Neural cell (in vitro differentiated cells): ENCODE data around the gene FAT2. TPM values are rescaled to one million over a fixed set of nuclear protein-coding genes. Genes with fewer than 3 reads are reported as not detected.

Source experiments
- H2AFZ ChIP-seq: fragments of 200-600, 300-800 bp; sonication (generic), shearing (Covaris generic); 2 replicates; pipeline ENCODE4 v1.6.0; 2014; ENCODE audit warnings: low read depth, mild to moderate bottlenecking, antibody characterized with exemption, low read length, moderate library complexity
- H3F3A ChIP-seq: fragments of 200-600 bp; shearing (Covaris generic); 2 replicates; pipeline ENCODE4 v1.6.1; 2016; ENCODE audit warnings: mild to moderate bottlenecking, moderate library complexity, mixed read lengths, antibody characterized with exemption, low read length; ENCODE audit not compliant: insufficient read depth, poor library complexity, severe bottlenecking
- H3K27ac ChIP-seq: fragments of 200-600, 300-800 bp; sonication (generic), shearing (Covaris generic); 2 replicates; pipeline ENCODE4 v1.5.1; 2014; ENCODE audit warnings: mild to moderate bottlenecking, low read length, moderate library complexity
- H3K27me3 ChIP-seq: fragments of 300-800, 200-600 bp; sonication (generic), shearing (Covaris generic); 2 replicates; pipeline ENCODE4 v1.6.0; 2014; ENCODE audit warnings: mild to moderate bottlenecking, low read depth, low read length, moderate library complexity; ENCODE audit not compliant: insufficient read depth
- H3K36me3 ChIP-seq: fragments of 300-800, 200-600 bp; sonication (generic), shearing (Covaris generic); 2 replicates; pipeline ENCODE4 v1.5.1; 2014; ENCODE audit warnings: mild to moderate bottlenecking, antibody characterized with exemption, low read length, moderate library complexity; ENCODE audit not compliant: insufficient read depth
- H3K4me2 ChIP-seq: fragments of 300-800, 200-600 bp; sonication (generic), shearing (Covaris generic); 2 replicates; pipeline ENCODE4 v1.6.0; 2014; ENCODE audit warnings: mild to moderate bottlenecking, low read length
- H3K4me3 ChIP-seq: fragments of 300-800, 200-600 bp; sonication (generic), shearing (Covaris generic); 2 replicates; pipeline ENCODE4 v1.5.1; 2014; ENCODE audit warnings: mild to moderate bottlenecking, low read length, moderate library complexity
- H3K79me2 ChIP-seq: fragments of 200-600 bp; shearing (Covaris generic); replicated peaks from 2 replicates; pipeline ENCODE4 v1.6.0; 2014; ENCODE audit warnings: mild to moderate bottlenecking, low read length, moderate library complexity; ENCODE audit not compliant: insufficient read depth
- H3K9ac ChIP-seq: fragments of 300-800, 200-600 bp; sonication (generic), shearing (Covaris generic); 2 replicates; pipeline ENCODE4 v1.6.1; 2016; ENCODE audit warnings: mild to moderate bottlenecking, low read length, mixed read lengths
- H3K9me2 ChIP-seq: fragments of 200-600 bp; shearing (Covaris generic); 2 replicates; pipeline ENCODE4 v1.6.1; 2016; ENCODE audit warnings: mild to moderate bottlenecking, low read length, mixed read lengths; ENCODE audit not compliant: insufficient read depth
- H3K9me3 ChIP-seq: fragments of 200-600, 300-800 bp; sonication (generic), shearing (Covaris generic); 2 replicates; pipeline ENCODE4 v1.6.1; 2016; ENCODE audit warnings: mild to moderate bottlenecking, mixed run types, low read length, moderate library complexity, mixed read lengths
- H4K20me1 ChIP-seq: fragments of 200-600 bp; shearing (Covaris generic); 2 replicates; pipeline ENCODE4 v1.6.1; 2016; ENCODE audit warnings: mild to moderate bottlenecking, mixed run types; ENCODE audit not compliant: insufficient read depth
- CTCF ChIP-seq: fragments of 450-650 bp; IDR thresholded peaks from 2 replicates; pipeline ENCODE4 v1.5.1; 2014; ENCODE audit warnings: antibody characterized with exemption, mild to moderate bottlenecking, moderate library complexity; ENCODE audit not compliant: poor library complexity, severe bottlenecking
- EP300 ChIP-seq: fragments of 450-650 bp; conservative IDR thresholded peaks from 2 replicates; pipeline ENCODE4 v1.6.1; 2014; ENCODE audit warnings: antibody characterized with exemption, mild to moderate bottlenecking, moderate library complexity; ENCODE audit not compliant: poor library complexity, severe bottlenecking
- EZH2 ChIP-seq: fragments of 200-600, 300-800 bp; shearing (Covaris generic), sonication (generic); IDR thresholded peaks from 2 replicates; pipeline ENCODE4 v1.6.1; 2014; ENCODE audit warnings: antibody characterized with exemption, low read length, borderline replicate concordance, mild to moderate bottlenecking; ENCODE audit not compliant: insufficient read depth, poor library complexity, severe bottlenecking
- MXI1 ChIP-seq: fragments of 450-650 bp; conservative IDR thresholded peaks from 2 replicates; pipeline ENCODE4 v1.6.1; 2014; ENCODE audit warnings: antibody characterized with exemption, mild to moderate bottlenecking; ENCODE audit not compliant: poor library complexity, severe bottlenecking
- POLR2AphosphoS5 ChIP-seq: IDR thresholded peaks from 2 replicates; pipeline ENCODE4 v1.6.1; 2012
- RAD21 ChIP-seq: fragments of 450-650 bp; conservative IDR thresholded peaks from 2 replicates; pipeline ENCODE4 v1.6.1; 2014; ENCODE audit warnings: antibody characterized with exemption, mild to moderate bottlenecking, moderate library complexity
- REST ChIP-seq: IDR thresholded peaks from 2 replicates; pipeline ENCODE4 v1.6.1; 2012; ENCODE audit warnings: borderline replicate concordance
- SMC3 ChIP-seq: fragments of 450-650 bp; conservative IDR thresholded peaks from 2 replicates; pipeline ENCODE4 v1.6.1; 2014; ENCODE audit warnings: antibody characterized with exemption, mild to moderate bottlenecking, moderate library complexity; ENCODE audit not compliant: poor library complexity
- TAF1 ChIP-seq: IDR thresholded peaks from 2 replicates; pipeline ENCODE4 v1.6.1; 2012; ENCODE audit warnings: low read depth
- polyA plus RNA-seq: library from polyadenylated mRNA; depleted of rRNA; stranded (reverse); fragments of >200 nt; gene quantifications from 2 replicates; pipeline ENCODE4 v1.2.3, GENCODE V29; 2014

FAT2 gene
- polyA plus RNA-seq, 1 donor from 2014 or later, result not detected

GRCh38 chr5:151632941-151633340 lies 41.8 kb upstream of the FAT2 start:
- TF ChIP-seq TAF1 (no peak), EZH2 (no peak)
- H3K9me2 ChIP-seq, result no peaks in the 10 kb centered on the region
- H3F3A ChIP-seq, result no peaks in the 10 kb centered on the region
- no peak overlapping the region for H2AFZ ChIP-seq
- no peaks in the 10 kb centered on the region for H3K27me3 ChIP-seq
- H3K79me2 ChIP-seq, result no peaks in the 10 kb centered on the region
- H4K20me1 ChIP-seq, result no peaks in the 10 kb centered on the region
- H3K36me3 ChIP-seq, result no peaks in the 10 kb centered on the region
- no peaks in the 10 kb centered on the region for H3K9me3 ChIP-seq
- H3K9ac ChIP-seq, result no peak overlapping the region
- no peak overlapping the region for H3K4me3 ChIP-seq
- no peak overlapping the region for H3K4me2 ChIP-seq
- H3K27ac ChIP-seq, result no peak overlapping the region

- Histone ChIP-seq H3K27me3 (no peaks in the 10 kb centered on the region), H3K9me2 (no peaks in the 10 kb centered on the region), H3K9me3 (no peaks in the 10 kb centered on the region), H3K9ac (no peak overlapping the region), H2AFZ (no peak overlapping the region), H3K36me3 (no peaks in the 10 kb centered on the region), H3K4me2 (no peak overlapping the region), H3K79me2 (no peaks in the 10 kb centered on the region), H3K4me3 (no peak overlapping the region), H4K20me1 (no peaks in the 10 kb centered on the region), H3F3A (no peaks in the 10 kb centered on the region), H3K27ac (no peak overlapping the region)
- no peak for TF ChIP-seq REST
- TF ChIP-seq EZH2, result no peak
- TF ChIP-seq RAD21, result no peak
- no peak for TF ChIP-seq MXI1
- TF ChIP-seq EP300, result no peak
- no peak for TF ChIP-seq SMC3
- no peak for TF ChIP-seq POLR2AphosphoS5
- TF ChIP-seq CTCF, result no peak
These were observed 41.4 kb upstream of the FAT2 start for GRCh38 chr5:151632524-151632923.

GRCh38 chr5:151631941-151632340 lies 40.8 kb upstream of the FAT2 start:
- H3K27me3 ChIP-seq, result no peaks in the 10 kb centered on the region
- TF ChIP-seq EZH2, result no peak
- TF ChIP-seq POLR2AphosphoS5, result no peak
- TF ChIP-seq TAF1, result no peak
- TF ChIP-seq EP300, result no peak
- TF ChIP-seq SMC3, result no peak
- TF ChIP-seq MXI1, result no peak
- TF ChIP-seq REST, result no peak
- TF ChIP-seq CTCF, result no peak
- TF ChIP-seq RAD21, result no peak

More at GRCh38 chr5:151631941-151632340, 40.8 kb upstream of the FAT2 start:
- Histone ChIP-seq H3K27ac (no peak overlapping the region), H3K4me2 (no peak overlapping the region), H2AFZ (no peak overlapping the region), H3K4me3 (no peak overlapping the region), H3K9me2 (no peaks in the 10 kb centered on the region), H4K20me1 (no peaks in the 10 kb centered on the region), H3F3A (no peaks in the 10 kb centered on the region), H3K9ac (no peak overlapping the region), H3K36me3 (no peaks in the 10 kb centered on the region), H3K9me3 (no peaks in the 10 kb centered on the region), H3K79me2 (no peaks in the 10 kb centered on the region)
